Astrocyte (in vitro differentiated cells and primary cell): ENCODE results near the gene SNAP25. TPM values are rescaled to one million over a fixed set of nuclear protein-coding genes. Genes with fewer than 3 reads are reported as not detected.

Source experiments
- DNase-seq: peaks from one replicate; pipeline ENCODE4 v3.0.0-alpha.2; 2010; ENCODE audit warnings: low read depth
- FAIRE-seq: peaks from 2 replicates; lab custom pipeline; 2011; peaks lifted over from hg19 to GRCh38; lab: Jason Lieb, UNC
- H2AFZ ChIP-seq: 2 replicates; pipeline ENCODE4 v1.6.0; 2012; ENCODE audit warnings: low read depth, low read length, inconsistent platforms
- H3K27ac ChIP-seq: 2 replicates; pipeline ENCODE4 v1.5.1; 2011; ENCODE audit warnings: low read depth, low read length, inconsistent platforms
- H3K27me3 ChIP-seq: 2 replicates; pipeline ENCODE4 v1.6.0; 2011; ENCODE audit warnings: low read length, inconsistent platforms; ENCODE audit not compliant: insufficient read depth
- H3K36me3 ChIP-seq: 2 replicates; pipeline ENCODE4 v1.5.1; 2011; ENCODE audit warnings: low read length, inconsistent platforms; ENCODE audit not compliant: insufficient read depth
- H3K4me1 ChIP-seq: 2 replicates; pipeline ENCODE4 v1.5.1; 2011; ENCODE audit warnings: low read length, inconsistent platforms; ENCODE audit not compliant: insufficient read depth
- H3K4me2 ChIP-seq: 2 replicates; pipeline ENCODE4 v1.6.0; 2012; ENCODE audit warnings: low read length, inconsistent platforms
- H3K4me3 ChIP-seq: 2 replicates; pipeline ENCODE4 v1.5.1; 2011; ENCODE audit warnings: low read depth, mild to moderate bottlenecking, low read length, inconsistent platforms; ENCODE audit not compliant: insufficient read depth
- H3K79me2 ChIP-seq: 2 replicates; pipeline ENCODE4 v1.6.0; 2012; ENCODE audit warnings: mild to moderate bottlenecking, low read length, inconsistent platforms; ENCODE audit not compliant: insufficient read depth
- H3K9ac ChIP-seq: 2 replicates; pipeline ENCODE4 v1.6.0; 2012; ENCODE audit warnings: mild to moderate bottlenecking, low read length, inconsistent platforms
- H3K9me3 ChIP-seq: 2 replicates; pipeline ENCODE4 v1.5.1; 2012; ENCODE audit warnings: low read depth, mild to moderate bottlenecking, low read length, inconsistent platforms; ENCODE audit not compliant: insufficient read depth
- H4K20me1 ChIP-seq: 2 replicates; pipeline ENCODE4 v1.6.0; 2012; ENCODE audit warnings: low read length, inconsistent platforms; ENCODE audit not compliant: insufficient read depth
- H3K27ac Mint-ChIP-seq: one replicate; pipeline ENCODE4 v1.8.0; 2021; ENCODE audit warnings: mild to moderate bottlenecking, mixed read lengths; ENCODE audit not compliant: unreplicated experiment
- H3K27me3 Mint-ChIP-seq: one replicate; pipeline ENCODE4 v1.8.0; 2021; ENCODE audit warnings: low read depth, mixed read lengths; ENCODE audit not compliant: unreplicated experiment
- H3K36me3 Mint-ChIP-seq: one replicate; pipeline ENCODE4 v1.8.0; 2021; ENCODE audit warnings: low read depth, mixed read lengths; ENCODE audit not compliant: unreplicated experiment
- H3K4me1 Mint-ChIP-seq: one replicate; pipeline ENCODE4 v1.8.0; 2021; ENCODE audit warnings: low read depth, mixed read lengths; ENCODE audit not compliant: unreplicated experiment
- H3K4me3 Mint-ChIP-seq: one replicate; pipeline ENCODE4 v1.8.0; 2021; ENCODE audit warnings: mild to moderate bottlenecking, moderate library complexity, mixed read lengths; ENCODE audit not compliant: unreplicated experiment
- H3K9me3 Mint-ChIP-seq: one replicate; pipeline ENCODE4 v1.8.0; 2021; ENCODE audit warnings: mild to moderate bottlenecking, mixed read lengths; ENCODE audit not compliant: unreplicated experiment
- CTCF ChIP-seq: IDR thresholded peaks from 2 replicates; pipeline ENCODE4 v1.5.1; 2011; ENCODE audit warnings: low read depth, mild to moderate bottlenecking, inconsistent platforms, low read length, moderate library complexity; ENCODE audit not compliant: insufficient read depth
- EZH2 ChIP-seq: IDR thresholded peaks from 2 replicates; pipeline ENCODE4 v1.6.1; 2012; ENCODE audit warnings: mild to moderate bottlenecking, low read length, inconsistent platforms; ENCODE audit not compliant: insufficient read depth
- total RNA-seq: library from RNA; stranded (reverse); gene quantifications from 2 replicates; pipeline ENCODE4 v1.2.1, GENCODE V29; 2021

Gene SNAP25
- total RNA-seq, 1 donor from 2014 or later, result 3.9 TPM

GRCh38 chr20:10249822-10250221 lies 31.2 kb downstream of the SNAP25 start:
- H3K36me3 ChIP-seq, result no peaks in the 10 kb centered on the region
- peaks cover 6% of the 10 kb centered on the region for H3K27me3 Mint-ChIP-seq
- H3K27ac Mint-ChIP-seq, result no peak overlapping the region
- H3K4me1 Mint-ChIP-seq, result peaks cover 11% of the 10 kb centered on the region
- H3K79me2 ChIP-seq, result no peaks in the 10 kb centered on the region
- H2AFZ ChIP-seq, result no peak overlapping the region
- H3K27ac ChIP-seq, result no peak overlapping the region
- no peaks in the 10 kb centered on the region for H3K9me3 Mint-ChIP-seq
- no peaks in the 10 kb centered on the region for H3K27me3 ChIP-seq
- peaks cover 7% of the 10 kb centered on the region for H3K36me3 Mint-ChIP-seq
- H3K9ac ChIP-seq, result no peak overlapping the region
- no peak overlapping the region for H3K4me3 ChIP-seq
- DNase-seq (no peak), FAIRE-seq (no peak)
- no peak overlapping the region for H3K4me3 Mint-ChIP-seq
- no peaks in the 10 kb centered on the region for H4K20me1 ChIP-seq
- H3K9me3 ChIP-seq, result no peaks in the 10 kb centered on the region
- no peak overlapping the region for H3K4me2 ChIP-seq
- TF ChIP-seq CTCF (no peak), EZH2 (no peak)
- H3K4me1 ChIP-seq, result no peaks in the 10 kb centered on the region

- Histone ChIP-seq H3K36me3 (no peaks in the 10 kb centered on the region), H3K9me3 (no peaks in the 10 kb centered on the region), H3K79me2 (no peaks in the 10 kb centered on the region), H3K9ac (no peak overlapping the region), H3K27me3 (no peaks in the 10 kb centered on the region), H3K4me3 (no peak overlapping the region), H3K4me2 (no peak overlapping the region), H4K20me1 (no peaks in the 10 kb centered on the region), H3K27ac (no peak overlapping the region), H3K4me1 (no peaks in the 10 kb centered on the region), H2AFZ (no peak overlapping the region)
- FAIRE-seq, result no peak
- peaks cover 11% of the 10 kb centered on the region for H3K4me1 Mint-ChIP-seq
- H3K27ac Mint-ChIP-seq, result no peak overlapping the region
- H3K4me3 Mint-ChIP-seq, result no peak overlapping the region
- TF ChIP-seq EZH2, result no peak
- no peak for TF ChIP-seq CTCF
- peaks cover 6% of the 10 kb centered on the region for H3K27me3 Mint-ChIP-seq
- H3K9me3 Mint-ChIP-seq, result no peaks in the 10 kb centered on the region
- peak; percentile 26 for DNase-seq
- peaks cover 6% of the 10 kb centered on the region for H3K36me3 Mint-ChIP-seq
Observed at GRCh38 chr20:10250902-10251301, 32.3 kb downstream of the SNAP25 start.

GRCh38 chr20:10253780-10254179 lies 35.1 kb downstream of the SNAP25 start:
- Histone ChIP-seq H3K27ac (no peak overlapping the region), H3K36me3 (no peaks in the 10 kb centered on the region), H3K9ac (no peak overlapping the region), H3K4me3 (no peak overlapping the region), H3K79me2 (no peaks in the 10 kb centered on the region), H2AFZ (no peak overlapping the region), H4K20me1 (no peaks in the 10 kb centered on the region), H3K27me3 (no peaks in the 10 kb centered on the region), H3K4me2 (no peak overlapping the region), H3K4me1 (no peaks in the 10 kb centered on the region), H3K9me3 (no peaks in the 10 kb centered on the region)
- Mint-ChIP-seq H3K36me3 (peaks cover 2% of the 10 kb centered on the region), H3K9me3 (no peaks in the 10 kb centered on the region), H3K4me3 (no peak overlapping the region), H3K27me3 (peaks cover 6% of the 10 kb centered on the region), H3K27ac (no peak overlapping the region), H3K4me1 (peaks cover 4% of the 10 kb centered on the region)
- no peak for DNase-seq
- FAIRE-seq, result no peak
- TF ChIP-seq EZH2 (no peak), CTCF (no peak)
